Peyer's patch (tissue), 4 donors: ENCODE measurements around the gene NRL.

ENCODE experiments used
- CTCF ChIP-seq, 6 experiments: fragments of 450-650 bp in 4 of 6; fragments of 200-600 bp in 2 of 6; sonication (generic) in 1 of 6; IDR thresholded peaks; one replicate each; pipeline ENCODE4 v1.5.1; 2017 to 2019; ENCODE audit warnings: antibody characterized with exemption in 6 of 6, mild to moderate bottlenecking in 3 of 6, moderate library complexity in 1 of 6
- POLR2A ChIP-seq, 2 donors: fragments of 450-650 bp; IDR thresholded peaks; one replicate each; pipeline ENCODE4 v1.5.1; 2017; ENCODE audit warnings: antibody characterized with exemption in 2 of 2, mild to moderate bottlenecking in 2 of 2, moderate library complexity in 2 of 2

- TF ChIP-seq CTCF (IDR thresholded peaks at IDR 0.05) (no peak), POLR2A (IDR thresholded peaks at IDR 0.05) (no peak)
Measured at GRCh38 chr14:24130380-24130716, 15.6 kb upstream of the NRL start, which contains the start of gene FITM1.
